Measurements from ENCODE around the gene NPL.

- TF ChIP-seq YY1 (IDR thresholded peaks at IDR 0.05; ENCODE audit: low read depth): no peak
- no peak for TF ChIP-seq REST (IDR thresholded peaks at IDR 0.05; ENCODE audit: low read depth)
- no peak for TF ChIP-seq TAF1 (IDR thresholded peaks at IDR 0.05; ENCODE audit: low read depth)
- no peak for TF ChIP-seq USF1 (IDR thresholded peaks at IDR 0.05)
- no peak for TF ChIP-seq CEBPB (IDR thresholded peaks at IDR 0.05)
Measured at GRCh38 chr1:182833271-182833670, 43.7 kb downstream of the NPL start.

Measured in Ishikawa (cell line).